Activated CD8-positive, alpha-beta memory T cell treated with anti-CD3 and anti-CD28 coated beads for 36 hours (primary cell): Measurements from ENCODE around the gene MACIR. TPM values are rescaled to one million over a fixed set of nuclear protein-coding genes. Genes with fewer than 3 reads are reported as not detected.

Experiments used
- CTCF ChIA-PET: fragments of 350-600 bp; sonication (Branson Sonifier 250); formaldehyde crosslinking; loops from one replicate; lab custom pipeline; 2021; ENCODE audit warnings: antibody characterized with exemption; lab: Charles Lee
- POLR2A ChIA-PET: fragments of 350-600 bp; sonication (Branson Sonifier 250); formaldehyde crosslinking; loops from one replicate; lab custom pipeline; 2021; ENCODE audit warnings: antibody characterized with exemption; lab: Charles Lee
- total RNA-seq, 2 experiments: library from RNA; stranded (reverse); gene quantifications; one replicate each; pipeline ENCODE4 v1.2.3, GENCODE V29; 2021

The MACIR gene
- total RNA-seq, 2 experiments from 2014 or later = 9.7 to 10.2 TPM

DNA sequence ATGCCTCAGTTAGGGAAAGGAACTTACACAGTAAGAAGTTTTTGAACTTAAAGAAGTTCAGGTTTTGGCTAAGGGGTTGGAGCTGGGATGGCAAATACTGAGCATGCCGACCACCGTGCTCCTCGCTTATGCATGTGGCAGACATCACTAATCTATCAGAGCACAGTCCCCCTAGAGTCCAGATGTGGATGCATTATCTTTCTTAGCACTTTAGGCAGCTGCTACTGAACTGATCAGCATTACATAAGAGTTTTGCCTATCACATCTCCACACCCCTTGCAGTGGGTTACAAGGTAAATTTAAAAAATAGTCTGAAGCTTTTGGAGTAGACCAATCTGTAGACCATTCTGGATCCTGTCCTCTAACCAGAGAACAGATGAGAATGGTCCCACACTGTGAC lies 22.4 kb downstream of the MACIR start:
- CTCF ChIA-PET = no interaction called here
- POLR2A ChIA-PET = no interaction called here

DNA sequence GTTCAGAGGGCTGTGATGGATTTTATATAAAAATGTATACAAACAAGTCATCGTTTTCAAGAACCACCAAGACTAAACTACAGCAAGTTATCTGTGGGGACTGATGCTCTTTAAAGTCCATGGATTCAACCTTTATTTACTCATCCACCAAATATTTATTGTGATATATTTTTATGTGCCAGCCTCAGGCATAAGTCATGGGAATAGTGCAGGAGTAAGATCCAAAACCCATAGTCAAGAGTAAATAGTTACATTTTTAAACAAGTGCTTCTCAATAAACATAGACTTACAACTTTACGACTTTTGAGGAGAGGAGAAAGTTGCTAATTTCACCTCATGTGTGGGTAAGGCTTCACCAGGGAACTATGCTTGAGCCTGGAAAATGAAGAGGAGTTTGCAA lies 24.6 kb downstream of the MACIR start:
- ChIA-PET POLR2A (no interaction called here), CTCF (no interaction called here)

DNA sequence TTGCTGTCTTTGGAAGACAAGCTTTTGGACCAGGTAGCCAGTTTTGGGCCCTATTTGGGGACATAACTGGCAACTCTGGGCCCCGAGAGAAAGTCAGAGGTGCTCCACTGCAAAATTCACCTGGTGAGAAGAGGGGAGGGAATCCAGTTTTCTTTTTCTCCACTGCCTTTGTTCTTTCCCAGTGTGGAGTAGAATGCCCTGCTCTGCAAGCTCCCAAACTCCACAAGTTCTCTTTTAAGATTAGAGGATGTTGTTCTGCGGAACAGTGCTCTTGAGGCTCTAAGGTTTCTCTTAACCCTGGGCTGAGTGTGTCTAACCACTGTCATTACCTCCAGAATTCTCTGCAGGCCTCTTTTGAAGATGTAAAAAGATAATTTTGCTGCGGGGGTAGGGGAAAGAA lies 25.3 kb downstream of the MACIR start:
- ChIA-PET CTCF (no interaction called here), POLR2A (no interaction called here)

DNA sequence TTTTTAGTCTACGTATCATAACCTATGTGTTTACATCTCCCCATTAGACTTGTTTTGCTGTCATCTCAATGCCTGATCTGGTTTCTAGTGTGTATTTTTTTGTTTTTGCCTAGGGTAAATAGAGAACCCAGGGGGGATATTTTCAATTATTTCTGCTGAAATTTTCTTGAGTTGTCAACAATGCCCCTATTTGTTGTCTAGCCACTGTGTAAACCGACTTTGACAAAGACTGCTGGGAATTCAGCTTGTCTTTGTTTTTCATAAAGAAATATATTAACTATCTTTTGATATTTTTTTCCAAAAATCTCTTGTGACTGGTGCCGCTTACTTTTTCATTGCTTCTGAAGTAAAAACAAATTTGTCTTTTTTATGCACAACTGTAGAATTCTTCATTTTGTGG lies 28.1 kb downstream of the MACIR start:
- ChIA-PET CTCF (no interaction called here), POLR2A (no interaction called here)

DNA sequence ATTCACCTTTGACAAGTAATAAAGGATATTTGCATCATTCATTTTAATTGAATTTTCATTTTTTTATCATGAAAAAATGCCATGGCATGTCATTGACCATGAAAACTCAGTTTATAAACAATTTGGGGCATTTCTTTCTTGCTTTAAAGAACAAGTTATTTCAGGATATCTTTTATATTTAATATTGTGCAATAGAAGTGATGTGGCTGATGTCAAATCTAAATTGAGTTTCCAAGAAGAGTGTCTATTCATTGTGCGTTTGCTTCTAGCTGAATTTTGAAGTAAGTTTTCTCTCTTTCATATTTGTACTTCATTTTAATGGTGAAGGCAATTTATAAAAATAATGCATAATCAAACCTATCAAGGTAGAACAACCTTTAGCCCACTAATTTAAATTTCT lies 30.5 kb downstream of the MACIR start:
- ChIA-PET POLR2A (no interaction called here), CTCF (no interaction called here)

DNA sequence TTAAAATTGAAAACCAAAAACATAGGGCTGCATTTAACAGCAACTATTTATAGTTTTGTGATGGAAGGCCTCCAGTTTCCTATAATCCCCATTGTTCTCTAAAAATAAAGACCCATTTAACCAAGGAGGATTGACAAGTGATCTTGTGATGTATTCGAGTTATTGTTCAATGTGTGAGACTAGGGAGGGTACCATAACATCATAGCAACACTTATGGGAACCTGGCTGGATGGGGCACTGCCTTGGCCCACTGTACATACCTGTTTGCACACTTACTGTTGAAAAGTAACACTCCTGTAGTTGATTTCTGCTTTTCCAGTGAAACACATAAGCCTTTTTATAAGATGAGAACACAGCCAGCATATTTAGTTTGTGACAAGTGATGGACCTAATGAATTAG lies 32.3 kb downstream of the MACIR start:
- CTCF ChIA-PET = no interaction called here

DNA sequence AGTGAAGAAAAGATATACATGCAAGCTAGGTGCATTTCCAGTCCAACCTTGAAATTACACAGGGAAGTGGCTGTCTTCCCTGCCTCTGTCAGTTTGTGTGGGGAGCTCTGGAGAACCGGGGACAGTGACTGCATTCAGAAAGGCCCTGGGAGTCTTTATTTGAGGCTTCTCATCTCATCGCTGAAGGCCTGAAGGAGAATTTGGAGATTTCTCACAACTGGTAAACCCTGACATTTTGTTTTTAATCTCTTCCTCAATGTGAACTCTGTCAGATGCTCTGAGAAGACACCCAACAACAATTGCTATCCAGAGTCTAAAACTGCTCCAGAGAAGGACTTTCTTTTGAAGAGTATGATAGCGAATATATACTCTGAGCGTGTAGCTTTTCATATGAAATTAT lies 33.0 kb downstream of the MACIR start:
- ChIA-PET POLR2A (no interaction called here), CTCF (no interaction called here)

More for the DNA sequence above, 32.3 kb downstream of the MACIR start:
- POLR2A ChIA-PET = no interaction called here

DNA sequence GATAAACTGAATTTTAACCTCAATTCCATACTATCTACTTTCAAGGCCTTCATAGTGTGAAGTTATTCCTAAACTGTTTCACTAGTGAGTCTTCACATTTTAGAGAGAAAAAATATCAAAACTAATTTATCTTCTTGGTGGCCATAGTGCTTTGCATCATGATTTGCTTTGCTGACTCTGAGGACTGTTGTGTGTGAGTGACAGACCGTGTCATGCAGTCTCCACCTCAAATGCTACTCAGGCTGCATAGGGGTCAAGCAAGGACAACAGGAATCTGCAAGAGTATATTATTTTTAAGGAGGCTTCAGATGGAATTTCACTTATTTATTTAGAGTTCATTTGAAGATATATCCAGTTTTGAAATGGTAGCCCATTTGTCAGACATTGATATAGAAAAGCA lies 34.5 kb downstream of the MACIR start:
- CTCF ChIA-PET = no interaction called here

DNA sequence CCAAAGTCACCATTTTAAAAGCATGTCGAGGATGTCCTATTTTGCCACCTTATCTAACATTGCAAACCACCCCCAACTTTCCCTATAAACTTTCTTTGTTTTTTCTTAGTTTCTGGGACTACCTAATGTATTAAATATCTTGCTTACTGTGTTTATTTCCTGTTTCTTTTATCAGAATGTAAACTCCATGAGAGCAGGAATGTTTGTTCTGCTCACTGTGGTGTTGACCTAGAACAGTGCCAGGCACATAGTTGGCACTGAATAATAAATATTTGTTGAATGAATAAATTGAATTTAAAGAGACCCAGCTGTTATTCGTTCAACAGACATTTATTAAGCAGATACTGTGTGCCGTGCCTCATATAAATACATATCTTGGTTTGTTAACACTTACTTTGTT lies 35.2 kb downstream of the MACIR start:
- CTCF ChIA-PET = no interaction called here
- POLR2A ChIA-PET = no interaction called here

More for the DNA sequence above, 34.5 kb downstream of the MACIR start:
- POLR2A ChIA-PET = no interaction called here

DNA sequence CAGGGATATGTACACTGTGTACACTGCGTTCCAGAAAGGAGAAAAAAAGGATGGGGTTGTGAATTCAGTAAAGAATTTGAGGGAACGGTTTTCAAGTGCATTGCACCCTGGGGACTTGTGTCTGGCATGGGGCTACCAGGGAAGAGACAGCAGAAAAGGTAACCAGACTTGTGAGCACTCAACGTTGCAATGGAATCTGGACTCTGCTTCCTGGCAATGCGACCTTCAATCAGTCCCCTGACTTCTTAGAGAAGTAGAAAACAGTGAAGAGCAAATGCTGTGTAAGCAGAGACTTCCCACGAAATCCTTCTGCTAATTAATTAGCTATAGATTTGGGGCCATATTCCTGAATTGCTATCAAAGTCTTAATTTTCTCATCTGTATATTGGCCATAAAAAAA lies 36.3 kb downstream of the MACIR start:
- ChIA-PET CTCF (no interaction called here), POLR2A (no interaction called here)

DNA sequence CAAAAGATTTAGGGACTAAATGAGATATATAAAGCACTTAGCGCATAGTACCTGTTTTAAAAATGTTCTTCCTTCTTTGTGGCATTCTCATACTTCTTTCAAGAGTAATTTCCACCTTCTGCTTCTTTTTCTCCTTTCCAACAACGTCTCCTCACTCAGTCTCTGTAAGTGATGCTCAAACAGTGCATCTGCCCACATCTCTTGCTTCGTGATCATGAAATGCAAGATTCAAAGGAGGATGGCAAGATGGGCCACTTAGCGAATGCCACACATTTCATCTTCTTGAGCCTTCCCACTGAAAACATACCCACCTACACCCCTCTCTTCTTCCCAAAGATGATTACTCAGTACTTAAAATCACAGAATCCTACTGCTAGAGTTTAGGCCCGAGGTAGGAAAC lies 36.9 kb downstream of the MACIR start:
- ChIA-PET CTCF (no interaction called here), POLR2A (no interaction called here)

DNA sequence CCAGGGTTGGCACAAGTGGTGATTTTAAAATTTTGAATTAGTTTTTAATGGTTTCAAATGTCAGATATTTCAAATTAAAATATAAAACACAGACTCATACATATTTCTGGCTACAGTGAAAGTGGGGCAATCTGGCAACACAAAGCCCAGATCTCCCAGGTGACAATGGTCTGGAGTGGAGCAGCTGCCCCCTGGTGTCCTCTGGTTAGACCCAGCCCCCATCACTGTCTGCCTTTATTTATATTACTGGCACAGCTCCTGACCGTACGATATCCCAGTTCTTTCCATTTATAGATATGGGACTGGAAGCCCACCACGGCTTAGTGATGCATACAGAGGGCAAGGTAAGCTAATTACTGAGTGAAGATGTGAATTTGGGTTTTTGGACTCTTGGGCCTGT lies 37.3 kb downstream of the MACIR start:
- POLR2A ChIA-PET = no interaction called here
- CTCF ChIA-PET = no interaction called here

DNA sequence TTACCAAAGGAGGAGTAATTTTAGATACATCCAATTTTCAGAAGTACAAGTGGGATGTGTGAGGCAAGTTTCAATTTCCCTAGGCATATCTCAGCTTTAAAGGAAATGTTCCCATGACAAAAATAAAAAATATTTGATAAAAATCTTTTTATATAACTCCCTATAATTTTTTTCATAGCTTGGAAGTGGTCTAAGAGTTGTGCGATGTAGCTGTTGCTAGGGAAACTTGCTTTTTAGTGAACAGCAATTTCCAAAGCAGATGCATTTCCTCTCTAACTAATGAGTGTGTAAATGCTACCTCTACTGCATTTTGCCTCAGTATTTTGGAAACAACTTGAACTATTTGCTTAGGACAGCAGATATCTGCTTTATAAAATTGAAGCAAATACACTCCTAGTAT lies 39.6 kb downstream of the MACIR start:
- POLR2A ChIA-PET = no interaction called here

DNA sequence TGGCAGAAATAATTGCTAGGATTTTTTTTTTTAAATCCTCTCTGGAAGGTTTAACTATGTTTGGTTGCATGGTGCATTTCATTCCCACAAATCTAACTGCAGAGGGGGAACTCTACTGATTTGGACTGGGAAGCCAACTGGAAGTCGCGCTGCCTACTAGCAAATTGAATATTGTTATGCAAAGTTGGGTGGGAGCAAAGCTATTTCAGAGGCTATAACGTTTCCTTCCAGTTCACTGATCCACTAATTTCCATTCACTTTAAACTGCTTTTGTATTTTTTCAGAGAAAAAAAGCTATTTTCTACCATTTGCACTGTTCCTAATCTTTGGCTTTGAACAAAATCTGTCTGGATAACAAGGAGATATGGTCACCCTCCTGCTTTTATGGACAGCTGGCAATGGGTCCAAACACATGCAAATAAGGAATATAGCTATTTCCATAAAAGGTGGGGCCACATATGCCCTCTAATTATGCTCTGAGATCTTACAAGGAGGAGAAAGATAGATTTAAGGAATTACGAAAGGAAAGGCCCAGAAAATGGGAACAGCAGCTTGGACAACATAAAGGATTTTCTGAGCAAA lies 40.1 kb downstream of the MACIR start:
- POLR2A ChIA-PET = no interaction called here
- CTCF ChIA-PET = interaction anchor here (0.7 kb wide), 1 partner anchor 1207 kb away, joined by 3 read pairs; no protein-coding TSS in a partner anchor

More for the DNA sequence above, 39.6 kb downstream of the MACIR start:
- CTCF ChIA-PET = no interaction called here

DNA sequence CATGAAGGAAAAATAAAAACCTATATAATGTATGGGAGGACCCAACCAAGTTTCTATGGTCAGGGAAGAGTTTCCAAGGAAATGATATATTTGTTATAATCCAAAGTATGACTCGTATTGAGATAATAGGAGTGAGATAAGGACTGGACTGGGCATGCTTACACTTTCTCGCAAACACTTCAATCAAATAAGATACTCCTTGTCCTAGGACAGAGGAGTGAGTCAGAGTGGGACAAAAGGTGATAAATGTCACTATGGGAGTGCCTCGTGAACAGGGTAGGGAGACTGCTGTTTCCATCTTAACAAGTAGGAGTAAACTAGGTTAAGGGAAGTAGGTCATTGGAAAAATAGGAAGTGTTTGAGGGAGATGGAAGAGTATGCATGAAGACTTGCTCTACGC lies 47.2 kb downstream of the MACIR start:
- POLR2A ChIA-PET = no interaction called here

DNA sequence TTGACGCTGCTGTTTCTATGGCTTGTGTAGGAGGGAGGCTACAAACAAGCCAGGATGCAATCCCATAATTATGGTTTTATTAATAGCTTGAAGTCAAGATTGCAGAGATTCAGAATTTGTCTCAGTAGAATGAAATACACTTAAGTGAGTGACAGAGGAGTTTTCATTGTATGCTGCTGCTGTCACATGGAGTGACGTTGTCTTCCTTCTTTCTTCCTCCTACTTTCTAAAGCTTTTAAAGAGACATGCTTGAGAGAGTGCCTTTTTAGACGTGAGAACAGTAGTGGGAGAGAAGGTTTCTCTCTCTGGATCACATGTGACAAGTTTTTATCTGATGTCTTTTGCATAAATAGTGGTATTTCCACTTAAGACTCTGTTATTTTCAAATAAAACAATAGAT lies 48.9 kb downstream of the MACIR start:
- CTCF ChIA-PET = no interaction called here
- POLR2A ChIA-PET = no interaction called here

More for the DNA sequence above, 47.2 kb downstream of the MACIR start:
- CTCF ChIA-PET = no interaction called here

DNA sequence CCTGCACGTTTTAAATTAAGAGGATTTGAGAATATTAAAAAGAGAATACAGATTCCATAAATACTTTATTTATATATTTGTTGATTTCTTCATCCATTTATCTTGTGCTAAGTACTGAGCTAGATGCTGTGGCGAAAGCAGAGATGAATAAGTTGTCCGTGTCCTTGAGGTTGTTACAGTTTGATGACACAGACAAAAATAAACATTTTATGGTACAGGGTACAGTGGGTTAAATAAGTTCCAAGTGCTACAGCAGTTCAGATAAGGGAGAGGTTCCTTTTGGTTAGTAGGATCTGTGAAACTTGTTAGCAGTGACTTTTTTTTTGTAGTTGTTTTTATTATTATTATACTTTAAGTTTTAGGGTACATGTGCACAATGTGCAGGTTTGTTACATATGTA lies 50.2 kb downstream of the MACIR start:
- CTCF ChIA-PET = no interaction called here
- POLR2A ChIA-PET = no interaction called here

DNA sequence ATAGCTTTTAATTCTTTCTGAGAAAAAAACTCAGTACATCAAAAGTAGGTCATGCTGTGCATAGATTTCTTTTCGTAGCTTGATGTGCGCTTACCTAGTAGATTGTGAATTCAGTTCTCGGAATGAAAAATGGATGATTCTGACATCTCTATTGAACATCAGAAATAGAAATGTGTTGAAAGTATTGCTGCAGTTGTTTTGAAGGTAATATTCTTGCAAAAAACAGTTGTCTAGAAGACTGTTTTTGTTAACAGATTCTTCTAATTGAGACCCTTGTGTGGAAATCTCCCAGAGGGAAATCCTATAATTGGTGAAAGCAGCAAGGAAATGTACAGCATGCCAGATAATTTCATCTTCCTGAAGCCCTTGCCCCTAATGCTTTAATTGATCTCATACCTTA lies 54.5 kb downstream of the MACIR start:
- ChIA-PET POLR2A (no interaction called here), CTCF (no interaction called here)

DNA sequence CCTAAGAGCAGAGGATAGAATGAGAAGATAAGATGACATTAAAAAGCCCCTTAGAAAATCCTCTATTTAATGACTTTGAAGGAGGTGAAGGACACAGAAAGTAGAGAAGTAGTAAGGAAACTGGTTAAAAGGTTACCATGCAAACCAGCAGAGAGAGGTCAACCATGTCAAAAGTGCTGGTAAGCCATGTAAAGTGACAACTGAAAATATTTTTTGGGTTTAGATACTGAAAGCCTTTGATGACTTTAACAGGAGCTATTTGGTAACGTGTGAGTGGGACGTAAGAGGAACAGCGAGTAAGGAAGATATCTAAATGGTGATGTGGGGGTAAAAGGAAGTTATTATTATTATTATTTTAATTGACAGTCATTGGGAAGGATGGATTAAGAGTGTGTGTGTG lies 56.9 kb downstream of the MACIR start:
- CTCF ChIA-PET = no interaction called here
- POLR2A ChIA-PET = no interaction called here

DNA sequence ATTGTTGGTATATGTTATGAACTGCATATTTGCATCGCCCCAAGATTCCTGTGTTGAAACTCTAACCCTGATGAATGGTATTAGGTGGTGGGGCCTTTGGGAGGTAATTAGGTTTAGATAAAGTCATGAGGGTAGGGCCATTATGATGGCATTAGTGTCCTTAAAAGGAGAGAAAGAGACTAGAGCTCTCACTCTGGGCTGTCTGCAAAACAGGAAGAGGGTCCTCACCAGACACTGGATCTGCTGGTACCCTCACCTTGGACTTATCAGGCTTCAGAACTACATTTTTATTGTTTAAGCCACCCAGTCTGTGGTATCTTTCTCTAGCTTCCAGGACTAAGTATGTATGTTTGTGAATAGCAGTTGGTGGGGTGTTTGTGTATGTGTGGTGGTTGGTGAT lies 68.9 kb downstream of the MACIR start:
- ChIA-PET CTCF (no interaction called here), POLR2A (no interaction called here)

DNA sequence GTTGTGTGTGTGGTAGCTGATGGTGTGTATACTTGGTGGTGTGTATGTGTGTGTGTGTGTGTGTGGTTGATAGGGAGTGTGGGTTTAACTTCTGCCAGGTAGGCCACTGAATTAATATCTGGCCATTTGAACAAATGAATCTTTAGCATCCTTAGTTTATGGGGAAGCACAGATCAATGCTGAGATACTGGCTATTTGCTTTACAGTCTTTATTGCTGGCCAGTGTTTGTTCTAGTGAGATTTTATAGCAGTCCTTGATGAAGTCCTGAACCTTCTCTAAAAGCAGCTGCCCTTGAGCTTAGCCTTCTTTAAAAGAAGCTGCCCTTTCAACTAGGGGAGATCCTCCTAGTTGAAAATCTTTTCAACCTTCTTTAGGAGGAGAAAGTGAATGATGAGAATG lies 69.3 kb downstream of the MACIR start:
- POLR2A ChIA-PET = no interaction called here
- CTCF ChIA-PET = no interaction called here
